ENCODE data around the gene HTR3B. TPM values are rescaled to one million over a fixed set of nuclear protein-coding genes. Genes with fewer than 3 reads are reported as not detected.

The HTR3B gene
- total and polyA plus RNA-seq, 2 of the 4 experiments (the other 2 are of a cell fraction), result not detected

DNA sequence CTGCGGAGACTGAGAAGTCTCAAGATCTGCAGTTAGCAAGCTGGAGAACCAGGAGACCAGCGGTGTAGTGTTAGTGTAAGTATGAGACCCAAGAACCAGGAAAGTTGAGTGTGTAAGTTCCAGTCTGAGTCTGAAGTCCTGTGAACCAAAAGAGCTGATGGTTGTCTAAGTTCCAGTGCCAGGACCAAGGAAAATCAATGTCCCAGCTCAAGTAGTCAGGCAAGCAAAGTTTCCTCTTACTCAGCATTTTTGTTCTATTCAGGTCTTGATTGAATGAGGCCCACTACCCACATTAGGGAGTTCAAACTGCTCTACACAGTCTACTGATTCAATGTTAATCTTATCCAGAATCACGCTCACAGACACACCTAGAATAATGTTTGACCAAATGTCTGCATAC lies 40.2 kb upstream of the HTR3B start:
- Histone ChIP-seq H3K27me3 (ENCODE audit: control insufficient read depth, insufficient read depth, low read length) (no peaks in the 10 kb centered on the region), H3K14ac (replicated peaks; ENCODE audit: low read depth, low read length) (no peak overlapping the region), H2BK5ac (ENCODE audit: low read depth, low read length, poor library complexity, severe bottlenecking) (no peak overlapping the region), H2BK20ac (ENCODE audit: low read depth, low read length) (no peak overlapping the region), H3K23ac (ENCODE audit: low read depth, low read length) (no peak overlapping the region), H3K27ac (ENCODE audit: insufficient read depth, low read length) (no peak overlapping the region), H2BK120ac (ENCODE audit: low read depth, low read length) (no peak overlapping the region), H3K9me1 (ENCODE audit: insufficient read depth, low read length) (no peaks in the 10 kb centered on the region), H2AK5ac (ENCODE audit: low read depth, low read length) (no peak overlapping the region), H2AK9ac (replicated peaks; ENCODE audit: low read depth, low read length, poor library complexity) (no peak overlapping the region), H3K36me3 (ENCODE audit: control insufficient read depth, insufficient read depth, low read length) (peaks cover 4% of the 10 kb centered on the region), H4K91ac (ENCODE audit: insufficient read depth, low read depth, low read length) (no peak overlapping the region), H3K56ac (ENCODE audit: extremely low read depth, insufficient read depth, low read length) (no peak overlapping the region), H4K8ac (ENCODE audit: low read depth in 2 of 2, low read length in 2 of 2) (no peak overlapping the region), H3K4me3 (ENCODE audit: insufficient read depth, low read depth, low read length) (no peak overlapping the region), H3K79me1 (ENCODE audit: low read depth in 1 of 2, low read length in 2 of 2) (peaks cover 8% of the 10 kb centered on the region in 2 experiments; a peak in 2 of 4 replicates), H3K4ac (ENCODE audit: low read depth, low read length) (no peak overlapping the region), H3K4me1 (ENCODE audit: control insufficient read depth, insufficient read depth, low read length) (no peaks in the 10 kb centered on the region), H3K18ac (ENCODE audit: low read depth, low read length) (no peak overlapping the region), H4K20me1 (ENCODE audit: insufficient read depth, low read length) (no peaks in the 10 kb centered on the region), H3K9ac (ENCODE audit: low read depth, low read length) (no peak overlapping the region), H4K5ac (ENCODE audit: low read depth, low read length) (no peak overlapping the region), H2AFZ (replicated peaks; ENCODE audit: low read length, poor library complexity) (no peak overlapping the region), H2BK15ac (ENCODE audit: low read depth, low read length) (no peak overlapping the region), H3K9me3 (ENCODE audit: control insufficient read depth, insufficient read depth, low read length) (no peaks in the 10 kb centered on the region), H3K4me2 (ENCODE audit: low read depth, low read length) (no peak overlapping the region)
- ATAC-seq (ENCODE audit: low read depth), result no peak
- ChIA-PET CTCF (no interaction called here), POLR2A (ENCODE audit: unreplicated experiment) (no interaction called here)
- WGBS, 2 experiments (ENCODE audit: extremely low coverage in 2 of 2, insufficient read length in 1 of 2), result 100% methylated on average over 1 of the region's 3 CpGs; no CpG with 5 or more reads in 1 of the 2 experiments
- in situ Hi-C loops (cut with MboI; ENCODE audit: low sequenced_read_pairs) (no loop called here), intact Hi-C loops (cut with micrococcal nuclease) (no loop called here), dilution Hi-C loops (cut with HindIII; ENCODE audit: low sequenced_read_pairs, unreplicated experiment) (no loop called here)
- DNase-seq, result no peak
- TF ChIP-seq, protein P1, sequence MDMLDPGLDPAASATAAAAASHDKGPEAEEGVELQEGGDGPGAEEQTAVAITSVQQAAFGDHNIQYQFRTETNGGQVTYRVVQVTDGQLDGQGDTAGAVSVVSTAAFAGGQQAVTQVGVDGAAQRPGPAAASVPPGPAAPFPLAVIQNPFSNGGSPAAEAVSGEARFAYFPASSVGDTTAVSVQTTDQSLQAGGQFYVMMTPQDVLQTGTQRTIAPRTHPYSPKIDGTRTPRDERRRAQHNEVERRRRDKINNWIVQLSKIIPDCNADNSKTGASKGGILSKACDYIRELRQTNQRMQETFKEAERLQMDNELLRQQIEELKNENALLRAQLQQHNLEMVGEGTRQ (IDR thresholded peaks at IDR 0.05; ENCODE audit: low read depth, low read length), result no peak
- TF ChIP-seq MAFK (IDR thresholded peaks at IDR 0.05; ENCODE audit: low read depth, low read length) (peak; percentile 90), BHLHE40 (IDR thresholded peaks at IDR 0.05; ENCODE audit: low read depth, low read length) (no peak), ELK1 (IDR thresholded peaks at IDR 0.05; ENCODE audit: borderline replicate concordance, low read depth, low read length) (no peak), RFX5 (IDR thresholded peaks at IDR 0.05; ENCODE audit: low read depth, low read length) (no peak)
- BruUV-seq (replicated peaks), result no TSS peak
